Spinal cord (tissue), 10 donors: ENCODE measurements around the gene ZNF408. TPM values are rescaled to one million over a fixed set of nuclear protein-coding genes. Genes with fewer than 3 reads are reported as not detected.

ENCODE experiments used
- DNase-seq, 6 donors: peaks; one replicate each; pipeline versions ENCODE4 v3.0.0 to v3.0.0-alpha.2; 2013 to 2015; ENCODE audit warnings: low spot score in 6 of 6, low read depth in 4 of 6
- H3K27ac ChIP-seq: one replicate; pipeline ENCODE4 v1.5.1; 2013; ENCODE audit warnings: low read depth, low read length, control low read depth
- H3K27me3 ChIP-seq: one replicate; pipeline ENCODE4 v1.6.1; 2013; ENCODE audit warnings: low read length; ENCODE audit not compliant: control insufficient read depth, insufficient read depth
- H3K36me3 ChIP-seq: one replicate; pipeline ENCODE4 v1.6.1; 2013; ENCODE audit warnings: low read length; ENCODE audit not compliant: control insufficient read depth, insufficient read depth
- H3K4me1 ChIP-seq: one replicate; pipeline ENCODE4 v1.6.1; 2013; ENCODE audit warnings: low read length; ENCODE audit not compliant: control insufficient read depth, insufficient read depth
- H3K4me3 ChIP-seq: one replicate; pipeline ENCODE4 v1.5.1; 2013; ENCODE audit warnings: low read depth, low read length, control low read depth
- H3K9me3 ChIP-seq: one replicate; pipeline ENCODE4 v1.6.1; 2013; ENCODE audit warnings: low read length; ENCODE audit not compliant: control insufficient read depth, insufficient read depth
- WGBS: methylation state at CpG from one replicate; pipeline ENCODE4 v1.1.5; 2013; ENCODE audit warnings: missing lambda C conversion rate; ENCODE audit not compliant: insufficient coverage; 5-methylcytosine and 5-hydroxymethylcytosine counted together
- polyA plus RNA-seq, 2 donors: library from polyadenylated mRNA; unstranded; fragments of 120-200 nt; gene quantifications; one replicate each; pipeline ENCODE4 v1.2.1, GENCODE V29; 2013; ENCODE audit not compliant: insufficient read length in 2 of 2
- total RNA-seq, 2 donors: library from RNA; depleted of rRNA in 1 of 2; stranded (reverse); fragments of 120-200 nt in 1 of 2; fragments of >200 nt in 1 of 2; gene quantifications; one replicate each; pipeline versions ENCODE4 v1.2.3 to v1.2.4, GENCODE V29; 2013 to 2014
- donor health status: healthy.

The ZNF408 gene
- total and polyA plus RNA-seq, 4 donors: 2.2 to 12.7 (median 9.9) TPM

- Histone ChIP-seq H3K9me3 (no peaks in the 10 kb centered on the region), H3K27ac (peak overlapping the region; percentile 72), H3K4me1 (peaks cover 16% of the 10 kb centered on the region), H3K4me3 (no peak overlapping the region), H3K36me3 (peaks cover 87% of the 10 kb centered on the region), H3K27me3 (no peaks in the 10 kb centered on the region)
- WGBS: 31% methylated on average over 5 of the region's 12 CpGs
- DNase-seq: peak in 1 of 6 donors; percentile 27
Measured at GRCh38 chr11:46674463-46675287, 26.2 kb upstream of the ZNF408 start.

- H3K9me3 ChIP-seq: no peaks in the 10 kb centered on the region
- H3K4me3 ChIP-seq: no peak overlapping the region
- H3K27me3 ChIP-seq: no peaks in the 10 kb centered on the region
- H3K27ac ChIP-seq: peak overlapping the region; percentile 72
- DNase-seq: peak in 1 of 6 donors; percentile 55
- 62% methylated on average over 4 of the region's 4 CpGs for WGBS
- peaks cover 16% of the 10 kb centered on the region for H3K4me1 ChIP-seq
- peaks cover 87% of the 10 kb centered on the region for H3K36me3 ChIP-seq
Measured at GRCh38 chr11:46675288-46675851, 25.5 kb upstream of the ZNF408 start.

DNA sequence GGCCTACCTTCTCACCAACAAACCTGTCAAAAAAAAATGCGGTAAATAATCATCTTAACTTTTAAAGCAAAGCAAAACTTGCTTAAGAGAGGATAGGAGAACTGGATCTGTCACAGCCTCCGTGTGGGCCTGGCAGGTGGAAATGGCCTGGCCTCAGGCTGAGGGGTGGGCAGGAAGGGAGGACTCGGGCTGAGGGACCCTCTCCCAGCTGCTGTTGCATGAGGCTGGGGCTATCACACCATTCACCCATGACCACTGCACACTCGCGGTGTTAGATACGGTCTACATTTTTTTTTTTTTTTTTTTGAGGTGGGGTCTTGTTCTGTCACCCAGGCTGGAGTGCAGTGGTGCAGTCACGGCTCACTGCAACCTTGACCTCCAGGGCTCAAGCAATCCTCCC lies 24.9 kb upstream of the ZNF408 start:
- DNase-seq: no peak
- H3K4me1 ChIP-seq: peaks cover 16% of the 10 kb centered on the region
- no CpG with 5 or more reads among the region's 7 CpGs for WGBS
- peaks cover 90% of the 10 kb centered on the region for H3K36me3 ChIP-seq
- peak overlapping the region; percentile 72 for H3K27ac ChIP-seq
- no peaks in the 10 kb centered on the region for H3K27me3 ChIP-seq
- no peaks in the 10 kb centered on the region for H3K9me3 ChIP-seq
- no peak overlapping the region for H3K4me3 ChIP-seq

DNA sequence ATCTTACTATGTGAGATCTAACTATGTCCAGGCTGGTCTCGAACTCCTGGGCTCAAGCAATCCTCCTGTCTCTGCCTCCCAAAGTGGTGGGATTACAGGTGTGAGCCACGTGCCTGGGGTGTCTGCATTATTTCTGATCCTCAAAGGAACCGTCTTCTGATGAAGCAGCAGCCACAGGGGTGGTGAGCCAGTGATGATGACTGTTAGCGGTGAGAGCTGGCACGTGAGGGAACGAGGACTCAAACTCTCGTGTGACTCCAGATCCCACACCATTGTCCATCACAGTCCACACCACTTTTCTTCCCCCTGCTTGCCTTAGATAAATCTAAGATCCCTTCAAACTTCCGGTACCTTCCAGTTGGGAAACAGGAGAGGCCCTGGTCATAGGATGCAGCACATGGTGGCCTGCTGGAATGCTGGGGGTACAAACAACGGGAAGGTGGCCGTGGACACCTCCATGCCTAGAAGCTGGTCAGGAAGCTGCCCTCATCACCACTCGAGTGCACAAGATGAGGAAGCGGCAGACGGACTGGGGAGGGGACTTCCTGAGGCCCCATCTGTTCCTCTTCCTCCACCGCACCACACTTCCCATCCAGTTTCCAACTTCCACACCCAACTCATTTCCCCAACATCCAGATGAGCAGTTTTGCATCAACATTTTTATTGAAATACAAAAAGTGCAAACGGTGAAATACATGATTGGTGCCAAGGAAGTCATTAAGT lies 24.2 kb upstream of the ZNF408 start:
- H3K27ac ChIP-seq: no peak overlapping the region
- H3K27me3 ChIP-seq: no peaks in the 10 kb centered on the region
- H3K36me3 ChIP-seq: peaks cover 92% of the 10 kb centered on the region
- DNase-seq: no peak
- H3K4me3 ChIP-seq: no peak overlapping the region
- H3K9me3 ChIP-seq: no peaks in the 10 kb centered on the region
- H3K4me1 ChIP-seq: peaks cover 16% of the 10 kb centered on the region
- WGBS: 86% methylated on average over 14 of the region's 15 CpGs

DNA sequence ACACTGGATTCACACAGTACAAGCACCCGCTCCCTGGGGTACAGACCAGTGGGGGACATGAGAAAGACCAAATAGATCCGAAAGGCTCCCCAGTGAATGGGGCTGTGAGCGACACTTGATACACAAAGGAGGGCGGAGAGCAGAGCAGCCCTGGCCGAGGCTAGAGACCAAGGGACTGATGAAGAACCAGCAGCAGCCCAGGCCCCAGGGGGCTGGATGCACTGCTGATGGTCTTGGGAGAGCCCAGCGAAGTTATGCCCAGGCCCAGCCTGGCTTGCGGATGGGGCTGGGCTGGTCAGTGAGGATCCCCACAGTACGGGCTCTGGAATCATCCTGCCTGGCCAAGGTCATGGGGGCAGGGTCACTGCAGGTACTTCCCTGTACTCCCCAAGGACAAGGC lies 23.7 kb upstream of the ZNF408 start:
- 78% methylated on average over 8 of the region's 8 CpGs for WGBS
- no peak overlapping the region for H3K27ac ChIP-seq
- H3K4me1 ChIP-seq: peaks cover 16% of the 10 kb centered on the region
- no peak for DNase-seq
- H3K36me3 ChIP-seq: peaks cover 92% of the 10 kb centered on the region
- H3K9me3 ChIP-seq: no peaks in the 10 kb centered on the region
- no peak overlapping the region for H3K4me3 ChIP-seq
- no peaks in the 10 kb centered on the region for H3K27me3 ChIP-seq

- DNase-seq: no peak
- Histone ChIP-seq H3K9me3 (no peaks in the 10 kb centered on the region), H3K4me1 (peaks cover 16% of the 10 kb centered on the region), H3K27ac (no peak overlapping the region), H3K27me3 (no peaks in the 10 kb centered on the region), H3K36me3 (peaks cover 89% of the 10 kb centered on the region), H3K4me3 (no peak overlapping the region)
- WGBS: 95% methylated on average over 5 of the region's 10 CpGs
Measured at GRCh38 chr11:46677991-46678740, 22.7 kb upstream of the ZNF408 start.

DNA sequence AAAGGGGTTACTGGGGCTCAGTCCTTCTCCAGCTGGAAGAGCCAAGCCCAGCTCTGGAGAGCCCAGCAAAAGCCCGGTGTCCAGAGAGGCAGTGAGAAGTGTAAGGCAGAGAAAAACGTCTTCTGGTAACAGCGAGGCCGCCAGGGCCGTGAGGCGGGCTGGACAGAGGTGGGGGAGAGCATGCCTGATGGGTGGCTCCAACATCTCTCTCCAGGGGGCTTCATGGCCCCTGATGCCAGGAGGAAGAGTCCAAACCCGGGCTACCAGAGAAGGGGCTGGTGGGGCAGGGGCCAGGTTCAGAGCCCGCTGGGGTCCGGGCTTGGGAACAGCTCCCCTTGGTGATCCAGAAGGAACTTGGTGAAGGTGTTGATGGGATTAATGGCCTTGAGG lies 22.1 kb upstream of the ZNF408 start:
- H3K27ac ChIP-seq: no peak overlapping the region
- 91% methylated on average over 8 of the region's 9 CpGs for WGBS
- no peak for DNase-seq

GRCh38 chr11:46679241-46680163 lies 21.3 kb upstream of the ZNF408 start:
- Histone ChIP-seq H3K9me3 (no peaks in the 10 kb centered on the region), H3K4me3 (no peak overlapping the region), H3K27ac (no peak overlapping the region), H3K36me3 (peaks cover 85% of the 10 kb centered on the region), H3K4me1 (peaks cover 16% of the 10 kb centered on the region), H3K27me3 (no peaks in the 10 kb centered on the region)
- WGBS: 96% methylated on average over 25 of the region's 26 CpGs
- DNase-seq: no peak

More for the DNA sequence above, 22.1 kb upstream of the ZNF408 start:
- Histone ChIP-seq H3K9me3 (no peaks in the 10 kb centered on the region), H3K27me3 (no peaks in the 10 kb centered on the region), H3K4me3 (no peak overlapping the region), H3K36me3 (peaks cover 89% of the 10 kb centered on the region), H3K4me1 (peaks cover 16% of the 10 kb centered on the region)
